ENCODE measurements around the gene MIER1.

Gene MIER1

GRCh38 chr1:66925558-66925910 is 744 bp downstream of the MIER1 start:
- no peak for TF ChIP-seq CTCF (IDR thresholded peaks at IDR 0.05)
- no peaks in the 10 kb centered on the region for H3K4me1 ChIP-seq
- H3K4me3 ChIP-seq (ENCODE audit: low read depth, low read length), result peak overlapping the region; percentile 93
- H3K9ac ChIP-seq, result no peak overlapping the region
- no peaks in the 10 kb centered on the region for H3K36me3 ChIP-seq (ENCODE audit: control insufficient read depth, insufficient read depth, low read length)
- no peaks in the 10 kb centered on the region for H3K27me3 ChIP-seq (ENCODE audit: control insufficient read depth, insufficient read depth, low read length)
- H3K9me3 ChIP-seq (ENCODE audit: control insufficient read depth, low read length), result no peaks in the 10 kb centered on the region
- peak overlapping the region; percentile 92 for H3K4me2 ChIP-seq (ENCODE audit: low read length)
- H2AFZ ChIP-seq, result peak overlapping the region; percentile 54
- H3K27ac ChIP-seq, result peak overlapping the region; percentile 79
- peaks cover 8% of the 10 kb centered on the region for H3K79me2 ChIP-seq

GRCh38 chr1:66925944-66926343 is 1.2 kb downstream of the MIER1 start:
- peaks cover 8% of the 10 kb centered on the region for H3K79me2 ChIP-seq
- no peak for TF ChIP-seq CTCF (IDR thresholded peaks at IDR 0.05)

GRCh38 chr1:66927528-66927927 is 2.7 kb downstream of the MIER1 start:
- H3K27me3 ChIP-seq (ENCODE audit: control insufficient read depth, insufficient read depth, low read length), result no peaks in the 10 kb centered on the region
- H3K27ac ChIP-seq, result no peak overlapping the region
- H3K9ac ChIP-seq, result no peak overlapping the region
- no peak overlapping the region for H3K4me2 ChIP-seq (ENCODE audit: low read length)
- no peak overlapping the region for H2AFZ ChIP-seq
- H3K9me3 ChIP-seq (ENCODE audit: control insufficient read depth, low read length), result no peaks in the 10 kb centered on the region
- no peaks in the 10 kb centered on the region for H3K36me3 ChIP-seq (ENCODE audit: control insufficient read depth, insufficient read depth, low read length)
- H3K79me2 ChIP-seq, result peaks cover 8% of the 10 kb centered on the region
- H3K4me1 ChIP-seq, result no peaks in the 10 kb centered on the region
- TF ChIP-seq CTCF (IDR thresholded peaks at IDR 0.05), result no peak
- no peak overlapping the region for H3K4me3 ChIP-seq (ENCODE audit: low read depth, low read length)

More at GRCh38 chr1:66925944-66926343, 1.2 kb downstream of the MIER1 start:
- peak overlapping the region; percentile 79 for H3K27ac ChIP-seq
- peak overlapping the region; percentile 92 for H3K4me2 ChIP-seq (ENCODE audit: low read length)
- H3K36me3 ChIP-seq (ENCODE audit: control insufficient read depth, insufficient read depth, low read length), result no peaks in the 10 kb centered on the region
- H3K4me3 ChIP-seq (ENCODE audit: low read depth, low read length), result peak overlapping the region; percentile 93
- H3K9ac ChIP-seq, result no peak overlapping the region
- H3K9me3 ChIP-seq (ENCODE audit: control insufficient read depth, low read length), result no peaks in the 10 kb centered on the region
- no peaks in the 10 kb centered on the region for H3K4me1 ChIP-seq
- peak overlapping the region; percentile 54 for H2AFZ ChIP-seq
- H3K27me3 ChIP-seq (ENCODE audit: control insufficient read depth, insufficient read depth, low read length), result no peaks in the 10 kb centered on the region

- Histone ChIP-seq H3K36me3 (ENCODE audit: control insufficient read depth, insufficient read depth, low read length) (no peaks in the 10 kb centered on the region), H3K4me1 (no peaks in the 10 kb centered on the region), H3K9me3 (ENCODE audit: control insufficient read depth, low read length) (no peaks in the 10 kb centered on the region), H2AFZ (peak overlapping the region; percentile 90), H3K27me3 (ENCODE audit: control insufficient read depth, insufficient read depth, low read length) (no peaks in the 10 kb centered on the region), H3K9ac (no peak overlapping the region), H3K4me2 (ENCODE audit: low read length) (peak overlapping the region; percentile 72), H3K4me3 (ENCODE audit: low read depth, low read length) (peak overlapping the region; percentile 79), H3K79me2 (peaks cover 9% of the 10 kb centered on the region), H3K27ac (peak overlapping the region; percentile 81)
- no peak for TF ChIP-seq CTCF (IDR thresholded peaks at IDR 0.05)
Measured at GRCh38 chr1:66929146-66929688, 4.4 kb downstream of the MIER1 start.

- Histone ChIP-seq H3K9ac (no peak overlapping the region), H3K4me3 (ENCODE audit: low read depth, low read length) (peak overlapping the region; percentile 79), H3K4me2 (ENCODE audit: low read length) (peak overlapping the region; percentile 72), H3K9me3 (ENCODE audit: control insufficient read depth, low read length) (no peaks in the 10 kb centered on the region), H3K36me3 (ENCODE audit: control insufficient read depth, insufficient read depth, low read length) (no peaks in the 10 kb centered on the region), H3K79me2 (peaks cover 8% of the 10 kb centered on the region), H3K27me3 (ENCODE audit: control insufficient read depth, insufficient read depth, low read length) (no peaks in the 10 kb centered on the region), H3K4me1 (no peaks in the 10 kb centered on the region), H2AFZ (peak overlapping the region; percentile 90), H3K27ac (peak overlapping the region; percentile 81)
- no peak for TF ChIP-seq CTCF (IDR thresholded peaks at IDR 0.05)
Measured at GRCh38 chr1:66929691-66929998, 4.9 kb downstream of the MIER1 start.
